Right ventricle myocardium inferior (tissue), 1 donor: ENCODE results near the gene ANKS1A. TPM values are rescaled to one million over a fixed set of nuclear protein-coding genes. Genes with fewer than 3 reads are reported as not detected.

ENCODE experiments used
- ATAC-seq: fragments of 200-7000 bp; cut with Tn5 transposase; one replicate; pipeline ENCODE4 v1.9.1; 2020; ENCODE audit warnings: mild to moderate bottlenecking, moderate library complexity
- DNase-seq: peaks from one replicate; pipeline ENCODE4 v3.0.0; 2021; ENCODE audit errors: missing footprints
- intact Hi-C: fragments of 100-400 bp; cut with DNase I; formaldehyde crosslinking; loops from one replicate; pipeline ENCODE4 v1.11.0; 2022
- total RNA-seq: library from RNA; stranded (reverse); fragmentation: NEBNext Ultra II Directional; extraction: Animal tissue kit (Norgen Biotek cat#: 25700); gene quantifications from one replicate; pipeline ENCODE4 v1.2.1, GENCODE V29; 2021
- donor health status: DM: no; HTN: yes; CAD: no; lungs with severe emphysema.

ANKS1A gene
- total RNA-seq, 1 donor from 2014 or later = 26.8 TPM

- ATAC-seq (no peak), DNase-seq (no peak)
- intact Hi-C loops = no loop called here
Measured at GRCh38 chr6:34945317-34945716, 56.3 kb downstream of the ANKS1A start.

GRCh38 chr6:34947561-34947960, 58.5 kb downstream of the ANKS1A start:
- intact Hi-C loops = no loop called here

GRCh38 chr6:34949636-34950035, 60.6 kb downstream of the ANKS1A start:
- no peak for ATAC-seq
- intact Hi-C loops = no loop called here
- no peak for DNase-seq

More at GRCh38 chr6:34947561-34947960, 58.5 kb downstream of the ANKS1A start:
- DNase-seq = no peak
- ATAC-seq = no peak

GRCh38 chr6:34950849-34951248, 61.8 kb downstream of the ANKS1A start:
- intact Hi-C loops = no loop called here
- ATAC-seq (no peak), DNase-seq (no peak)

- intact Hi-C loops = no loop called here
- ATAC-seq (no peak), DNase-seq (no peak)
Measured at GRCh38 chr6:34951731-34952130, 62.7 kb downstream of the ANKS1A start.

GRCh38 chr6:34953061-34954025, 64.3 kb downstream of the ANKS1A start:
- no peak for DNase-seq
- intact Hi-C loops = no loop called here
- no peak for ATAC-seq

GRCh38 chr6:34955442-34955841, 66.4 kb downstream of the ANKS1A start:
- intact Hi-C loops = loop anchor here (5.0 kb wide), 1 partner anchor 198 kb away; the partner anchor contains the start of gene SNRPC
- no peak for ATAC-seq
- DNase-seq = no peak

- ATAC-seq = peak; percentile 35
- intact Hi-C loops = loop anchor here (5.0 kb wide), 1 partner anchor 200 kb away; the partner anchor contains the start of gene SNRPC
- no peak for DNase-seq
Measured at GRCh38 chr6:34957231-34957783, 68.3 kb downstream of the ANKS1A start.

- ATAC-seq (peak; percentile 69), DNase-seq (no peak)
- intact Hi-C loops = loop anchor here (5.0 kb wide), 1 partner anchor 201 kb away; the partner anchor contains the start of gene SNRPC
Measured at GRCh38 chr6:34958734-34959133, 69.7 kb downstream of the ANKS1A start.

- no peak for ATAC-seq
- intact Hi-C loops = loop anchor here (5.0 kb wide), 1 partner anchor 202 kb away; the partner anchor contains the start of gene SNRPC
- no peak for DNase-seq
Measured at GRCh38 chr6:34959224-34959623, 70.2 kb downstream of the ANKS1A start.

GRCh38 chr6:34961082-34961481, 72.0 kb downstream of the ANKS1A start:
- intact Hi-C loops = no loop called here
- DNase-seq (no peak), ATAC-seq (no peak)

GRCh38 chr6:34961574-34961973, 72.5 kb downstream of the ANKS1A start:
- no peak for DNase-seq
- intact Hi-C loops = no loop called here
- no peak for ATAC-seq

GRCh38 chr6:34964564-34964963, 75.5 kb downstream of the ANKS1A start:
- ATAC-seq = peak; percentile 56
- DNase-seq = no peak
- intact Hi-C loops = loop anchor here (2.0 kb wide), 1 partner anchor 76 kb away; the partner anchor contains the start of genes ANKS1A and TAF11

- no peak for DNase-seq
- no peak for ATAC-seq
- intact Hi-C loops = no loop called here
Measured at GRCh38 chr6:34967461-34967860, 78.4 kb downstream of the ANKS1A start.

GRCh38 chr6:34969662-34970265, 80.7 kb downstream of the ANKS1A start:
- ATAC-seq (no peak), DNase-seq (no peak)
- intact Hi-C loops = no loop called here

- DNase-seq = no peak
- ATAC-seq = no peak
- intact Hi-C loops = no loop called here
Measured at GRCh38 chr6:34970488-34970887, 81.4 kb downstream of the ANKS1A start.

- intact Hi-C loops = no loop called here
- no peak for ATAC-seq
- DNase-seq = no peak
Measured at GRCh38 chr6:34970957-34971356, 81.9 kb downstream of the ANKS1A start.

- ATAC-seq = no peak
- no peak for DNase-seq
- intact Hi-C loops = no loop called here
Measured at GRCh38 chr6:34973547-34974248, 84.6 kb downstream of the ANKS1A start.

- DNase-seq = no peak
- intact Hi-C loops = no loop called here
- ATAC-seq = no peak
Measured at GRCh38 chr6:34974249-34974642, 85.2 kb downstream of the ANKS1A start.
